Ascending aorta (tissue), 2 donors: Measurements from ENCODE around the gene POLD4. TPM values are rescaled to one million over a fixed set of nuclear protein-coding genes. Genes with fewer than 3 reads are reported as not detected.
A peak's percentile ranks its signal among the peaks of the same experiment; 100 is the strongest.

Source experiments
- DNase-seq, 2 donors: peaks; one replicate each; pipeline ENCODE4 v3.0.0-alpha.2; 2019; ENCODE audit warnings: low spot score in 2 of 2
- H3K27ac ChIP-seq, 2 donors: fragments of 200-600 bp; sonication (generic); one replicate each; pipeline ENCODE4 v1.5.1; 2016 to 2017; ENCODE audit warnings: mild to moderate bottlenecking in 1 of 2
- H3K27me3 ChIP-seq: fragments of 200-600 bp; sonication (generic); one replicate; pipeline ENCODE4 v1.5.1; 2017
- H3K36me3 ChIP-seq, 2 donors: fragments of 200-600 bp; sonication (generic); one replicate each; pipeline ENCODE4 v1.5.1; 2016
- H3K4me1 ChIP-seq, 2 donors: fragments of 200-600 bp; sonication (generic); one replicate each; pipeline ENCODE4 v1.5.1; 2016 to 2017; ENCODE audit warnings: mild to moderate bottlenecking in 1 of 2
- H3K4me3 ChIP-seq, 2 donors: fragments of 200-600 bp; sonication (generic); one replicate each; pipeline ENCODE4 v1.5.1; 2016 to 2017; ENCODE audit warnings: mild to moderate bottlenecking in 1 of 2
- H3K9me3 ChIP-seq, 2 donors: fragments of 200-600 bp; sonication (generic); one replicate each; pipeline ENCODE4 v1.5.1; 2016
- CTCF ChIP-seq, 3 experiments: fragments of 200-600 bp in 2 of 3; fragments of 450-650 bp in 1 of 3; sonication (generic) in 2 of 3; IDR thresholded peaks; one replicate each; pipeline ENCODE4 v1.5.1; 2016 to 2019; ENCODE audit warnings: antibody characterized with exemption in 3 of 3, mild to moderate bottlenecking in 1 of 3, moderate library complexity in 1 of 3
- intact Hi-C: fragments of 100-400 bp; cut with DNase I; formaldehyde crosslinking; loops from one replicate; pipeline ENCODE4 v1.15.1; 2023
- total RNA-seq: library from RNA; depleted of rRNA; stranded (reverse); fragments of >200 nt; gene quantifications from one replicate; pipeline ENCODE4 v1.1.0, GENCODE V29; 2016

Gene POLD4
- total RNA-seq, 1 donor from 2014 or later: 107 TPM

GRCh38 chr11:67371189-67371910 is 18.0 kb upstream of the POLD4 start:
- intact Hi-C loops: no loop called here
- H3K4me3 ChIP-seq: peak overlapping the region; percentile 97
- peaks cover 4 to 46% of the 10 kb centered on the region in 2 donors for H3K4me1 ChIP-seq
- H3K36me3 ChIP-seq: no peaks in the 10 kb centered on the region
- no peaks in the 10 kb centered on the region for H3K9me3 ChIP-seq
- peak; percentile 44 to 58 (median 54) for TF ChIP-seq CTCF (IDR thresholded peaks at IDR 0.05)
- H3K27ac ChIP-seq: peak overlapping the region; percentile 97 to 98
- H3K27me3 ChIP-seq: no peaks in the 10 kb centered on the region
- DNase-seq: peak in 1 of 2 donors; percentile 79

- Histone ChIP-seq H3K4me3 (no peak overlapping the region), H3K27me3 (no peaks in the 10 kb centered on the region), H3K4me1 (peaks cover 4 to 44% of the 10 kb centered on the region in 2 donors), H3K27ac (peak overlapping the region; percentile 97 to 98), H3K36me3 (peaks cover 0 to 3% of the 10 kb centered on the region in 2 donors), H3K9me3 (no peaks in the 10 kb centered on the region)
- intact Hi-C loops: no loop called here
- no peak for DNase-seq
- TF ChIP-seq CTCF (IDR thresholded peaks at IDR 0.05): no peak
These were observed 17.2 kb upstream of the POLD4 start for GRCh38 chr11:67370351-67371076.

GRCh38 chr11:67369801-67370284 is 16.5 kb upstream of the POLD4 start:
- intact Hi-C loops: no loop called here
- Histone ChIP-seq H3K9me3 (no peaks in the 10 kb centered on the region), H3K27ac (peak overlapping the region; percentile 27 to 44), H3K4me3 (no peak overlapping the region), H3K27me3 (no peaks in the 10 kb centered on the region), H3K4me1 (peaks cover 4 to 40% of the 10 kb centered on the region in 2 donors), H3K36me3 (peaks cover 5 to 8% of the 10 kb centered on the region in 2 donors)
- no peak for DNase-seq
- TF ChIP-seq CTCF (IDR thresholded peaks at IDR 0.05): no peak

- Histone ChIP-seq H3K27me3 (no peaks in the 10 kb centered on the region), H3K36me3 (peaks cover 7 to 11% of the 10 kb centered on the region in 2 donors), H3K27ac (peak overlapping the region in 1 of 2 donors; percentile 44), H3K4me3 (no peak overlapping the region), H3K9me3 (no peaks in the 10 kb centered on the region), H3K4me1 (peaks cover 4 to 34% of the 10 kb centered on the region in 2 donors)
- no peak for DNase-seq
- intact Hi-C loops: no loop called here
- no peak for TF ChIP-seq CTCF (IDR thresholded peaks at IDR 0.05)
These were observed 15.9 kb upstream of the POLD4 start for GRCh38 chr11:67369275-67369674.

- H3K27ac ChIP-seq: no peak overlapping the region
- peaks cover 4 to 34% of the 10 kb centered on the region in 2 donors for H3K4me1 ChIP-seq
- no peaks in the 10 kb centered on the region for H3K9me3 ChIP-seq
- no peak for DNase-seq
- H3K36me3 ChIP-seq: peaks cover 7 to 11% of the 10 kb centered on the region in 2 donors
- no peak for TF ChIP-seq CTCF (IDR thresholded peaks at IDR 0.05)
- H3K4me3 ChIP-seq: no peak overlapping the region
- no peaks in the 10 kb centered on the region for H3K27me3 ChIP-seq
- intact Hi-C loops: no loop called here
These were observed 15.3 kb upstream of the POLD4 start for GRCh38 chr11:67368621-67369020.
